Measurements from ENCODE around the gene DHX30. TPM values are rescaled to one million over a fixed set of nuclear protein-coding genes. Genes with fewer than 3 reads are reported as not detected.

Gene DHX30
- total and polyA plus RNA-seq, 9 of the 15 experiments (the other 6 are each of a cell fraction or from before 2014, with no cell fraction given) = 12.3 to 158 (median 79.0) TPM

- Histone ChIP-seq H3K79me2 (ENCODE audit: control insufficient read depth, insufficient read depth, low read length) (no peaks in the 10 kb centered on the region), H3K4me1 (replicated peaks in 1 of 2; ENCODE audit: control insufficient read depth in 2 of 2, insufficient read depth in 2 of 2, low read length in 2 of 2) (peaks cover 13 to 21% of the 10 kb centered on the region in 2 experiments; a peak in 4 of 5 replicates), H3K27me3 (ENCODE audit: control insufficient read depth in 2 of 2, insufficient read depth in 2 of 2, low read length in 2 of 2) (no peaks in the 10 kb centered on the region), H3K27ac (ENCODE audit: extremely low read depth, low read depth, low read length) (no peak overlapping the region), H4K20me1 (replicated peaks; ENCODE audit: control insufficient read depth, insufficient read depth, low read length) (no peaks in the 10 kb centered on the region; the same call in 1 of the 2 replicates), H3K9me3 (replicated peaks; ENCODE audit: control insufficient read depth, insufficient read depth, low read depth, low read length) (no peaks in the 10 kb centered on the region), H3K9me1 (ENCODE audit: control insufficient read depth, insufficient read depth, low read length) (peaks cover 8% of the 10 kb centered on the region), H3K9ac (ENCODE audit: insufficient read depth in 1 of 2, low read depth in 2 of 2, low read length in 2 of 2) (peak overlapping the region in 1 of 2 experiments; percentile 24; a peak in 1 of 4 replicates), H3K36me3 (ENCODE audit: control insufficient read depth, insufficient read depth, low read length) (peaks cover 74% of the 10 kb centered on the region), H3K4me3 (no peak overlapping the region), H2AFZ (ENCODE audit: low read depth, low read length) (no peak overlapping the region), H3K4me2 (ENCODE audit: insufficient read depth, low read length) (no peak overlapping the region)
- TF ChIP-seq SRSF9 (IDR thresholded peaks at IDR 0.05; ENCODE audit: borderline replicate concordance, low read depth, low read length) = no peak
- TF ChIP-seq CEBPZ (IDR thresholded peaks at IDR 0.05; ENCODE audit: borderline replicate concordance, low read depth, low read length) = no peak
- TF ChIP-seq MYBL2 (IDR thresholded peaks at IDR 0.05; ENCODE audit: low read depth) = no peak
- no peak for TF ChIP-seq MYBL2 (CRISPR knock-in tag; IDR thresholded peaks at IDR 0.05; ENCODE audit: borderline replicate concordance)
- no peak for TF ChIP-seq ZNF551 (CRISPR knock-in tag; IDR thresholded peaks at IDR 0.05)
- TF ChIP-seq GABPB1 (CRISPR knock-in tag; IDR thresholded peaks at IDR 0.05) = no peak
- no peak for TF ChIP-seq NFYB (IDR thresholded peaks at IDR 0.05; ENCODE audit: extremely low read depth, insufficient read length)
- TF ChIP-seq NR2C1 (IDR thresholded peaks at IDR 0.05) = no peak
- no peak for TF ChIP-seq NR2C1 (tag; IDR thresholded peaks at IDR 0.05)
- no peak for TF ChIP-seq TFE3 (CRISPR knock-in tag; IDR thresholded peaks at IDR 0.05)
- no peak for TF ChIP-seq BDP1 (IDR thresholded peaks at IDR 0.05; ENCODE audit: insufficient read depth, insufficient read length)
- no peak for TF ChIP-seq EHMT2 (IDR thresholded peaks at IDR 0.05)
- no peak for TF ChIP-seq ZFPM2 (CRISPR knock-in tag; IDR thresholded peaks at IDR 0.05)
- TF ChIP-seq HDAC6 (IDR thresholded peaks at IDR 0.05; ENCODE audit: low read depth, low read length) = no peak
- TF ChIP-seq IRF9 (tag; IDR thresholded peaks at IDR 0.05) = no peak
- no peak for TF ChIP-seq ZZZ3 (IDR thresholded peaks at IDR 0.05)
- ATAC-seq = no peak
- in situ Hi-C loops (cut with MboI) (loop anchor here (10.0 kb wide), 1 partner anchor 287 kb away; no protein-coding TSS in a partner anchor), intact Hi-C loops (cut with micrococcal nuclease) (no loop called here)
- no peak for FAIRE-seq
- WGBS (ENCODE audit: insufficient coverage, low coverage, missing lambda C conversion rate) = 88% methylated on average over 8 of the region's 8 CpGs
- CTCF ChIA-PET (ENCODE audit: low intra/inter-chr PET ratio) = interaction anchor here (0.6 kb wide), 1 partner anchor 20 kb away, joined by 3 read pairs; no protein-coding TSS in a partner anchor
- POLR2A ChIA-PET = no interaction called here
- BruUV-seq (replicated peaks) = no TSS peak
- DNase-seq (ENCODE audit: extremely low read depth in 1 of 4, low spot score in 3 of 4) = no peak
Measured at GRCh38 chr3:47867451-47868044, 64.6 kb downstream of the DHX30 start.
